Measurements from ENCODE around the gene CYP4F11.

GRCh38 chr19:15936173-15936572 is 1.8 kb upstream of the CYP4F11 start:
- TF ChIP-seq POLR2AphosphoS5 (IDR thresholded peaks at IDR 0.05) = no peak
- no peak for TF ChIP-seq CTCF (IDR thresholded peaks at IDR 0.05)
- TF ChIP-seq POLR2A (IDR thresholded peaks at IDR 0.05) = no peak

All from prostate gland (tissue), 2 donors.